K562 (cell line): ENCODE measurements around the gene FBXW8. TPM values are rescaled to one million over a fixed set of nuclear protein-coding genes. Genes with fewer than 3 reads are reported as not detected.

Experiments
- CUX1 ChIP-seq: fragments of 200-800 bp; sonication (Bioruptor generic); IDR thresholded peaks from 2 replicates; pipeline ENCODE4 v1.6.1; 2016; ENCODE audit warnings: missing genetic modification characterization, missing compliant biosample characterization
- NR2C2 ChIP-seq, 2 experiments: fragments of 200-800 bp in 1 of 2; sonication (Bioruptor generic) in 1 of 2; sonication (generic) in 1 of 2; formaldehyde crosslinking in 1 of 2; IDR thresholded peaks; 2 replicates each; pipeline versions ENCODE4 v1.6.1 to v1.8.0; 2016 to 2022; ENCODE audit warnings: mild to moderate bottlenecking in 1 of 2, missing compliant biosample characterization in 1 of 2, missing genetic modification characterization in 1 of 2, missing genetic modification reagents in 1 of 2
- TRIM25 ChIP-seq: fragments of 450-650 bp; IDR thresholded peaks from 2 replicates; pipeline ENCODE4 v1.7.0; 2016; ENCODE audit warnings: borderline replicate concordance
- ZNF76 ChIP-seq: fragments of 250-450 bp; sonication (Bioruptor Pico); IDR thresholded peaks from 2 replicates; pipeline ENCODE4 v1.4.0; 2020; ENCODE audit warnings: mild to moderate bottlenecking, moderate library complexity, borderline replicate concordance
- polyA plus RNA-seq, 8 experiments: library from polyadenylated mRNA; depleted of rRNA in 4 of 8; stranded (reverse) in 5 of 8; unstranded in 3 of 8; fragments of >200 nt; fragmentation: Nextera tagmentation in 2 of 8; fragmentation: Illumina TruSeq in 1 of 8; extraction: Ambion mirVana in 2 of 8; extraction: Trizol in 1 of 8; gene quantifications; 2 replicates each; pipeline versions ENCODE4 v1.2.1 to v1.2.3, GENCODE V29; 2011 to 2014; ENCODE audit warnings: inconsistent platforms in 1 of 8, missing spikeins in 1 of 8
- total RNA-seq, 7 experiments: library from RNA; depleted of rRNA in 6 of 7; stranded (reverse); fragments of >200 nt in 6 of 7; fragmentation: Illumina TruSeq in 2 of 7; extraction: Trizol in 2 of 7; gene quantifications; 2 replicates each; pipeline versions ENCODE4 v1.2.1 to v1.2.3, GENCODE V29; 2011 to 2021; ENCODE audit warnings: low replicate concordance in 1 of 7

FBXW8 gene
- total and polyA plus RNA-seq, 9 of the 15 experiments (the other 6 are each of a cell fraction or from before 2014, with no cell fraction given), result 0.58 to 8.3 (median 4.4) TPM

- TF ChIP-seq CUX1 (CRISPR knock-in tag) (no peak), ZNF76 (CRISPR knock-in tag) (no peak), NR2C2 (CRISPR knock-in tag; IDR thresholded peaks at IDR 0.05) (no peak), NR2C2 (tag; IDR thresholded peaks at IDR 0.05) (no peak), TRIM25 (no peak)
These were observed 148.4 kb downstream of the FBXW8 start (continued) for GRCh38 chr12:117059156-117059555.
